Activated CD4-positive, alpha-beta T cell treated with anti-CD3 and anti-CD28 coated beads for 1 hour (primary cell): ENCODE measurements around the gene HNMT.
"Not testable (repeated sequence)": the region's sequence is repeated elsewhere in the genome, so short reads cannot be mapped to it uniquely, and the experiment has no call there.

ENCODE experiments used
- DNase-seq: peaks from one replicate; pipeline ENCODE4 v3.0.0-alpha.2; 2020

Gene HNMT

DNA sequence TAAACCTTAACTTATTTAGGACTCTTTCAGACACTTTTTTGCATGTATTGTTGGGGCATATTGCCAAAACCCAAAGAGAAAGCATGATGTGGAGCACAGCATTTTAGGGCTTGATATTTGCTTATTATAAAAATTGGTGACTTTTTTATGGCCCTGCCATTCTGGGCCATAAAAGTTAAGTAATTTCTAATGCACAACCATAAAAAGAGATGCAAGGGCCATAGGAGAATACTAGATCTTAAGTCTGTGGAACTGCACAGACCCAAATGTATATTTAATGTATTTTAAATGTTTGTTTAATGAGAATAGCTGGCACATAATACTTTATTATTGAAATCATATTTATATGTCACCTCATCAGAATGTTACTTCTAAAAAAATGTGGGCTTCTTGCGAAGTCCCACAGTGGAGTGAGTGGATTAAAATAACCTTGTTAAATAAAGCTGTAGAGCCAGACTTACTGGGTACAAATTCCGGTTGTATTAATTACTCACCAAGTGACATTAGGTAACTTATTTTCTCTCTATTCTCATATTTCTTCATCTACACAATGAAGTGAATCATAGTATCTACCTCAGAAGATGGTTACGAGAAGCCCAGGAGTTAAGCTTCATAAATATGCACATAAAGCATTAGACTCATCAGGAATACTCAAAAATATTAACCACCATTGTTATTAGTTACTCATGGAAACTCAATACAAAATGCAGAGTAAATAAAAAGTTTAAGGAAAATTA, 52.2 kb downstream of the HNMT start:
- no peak for DNase-seq

DNA sequence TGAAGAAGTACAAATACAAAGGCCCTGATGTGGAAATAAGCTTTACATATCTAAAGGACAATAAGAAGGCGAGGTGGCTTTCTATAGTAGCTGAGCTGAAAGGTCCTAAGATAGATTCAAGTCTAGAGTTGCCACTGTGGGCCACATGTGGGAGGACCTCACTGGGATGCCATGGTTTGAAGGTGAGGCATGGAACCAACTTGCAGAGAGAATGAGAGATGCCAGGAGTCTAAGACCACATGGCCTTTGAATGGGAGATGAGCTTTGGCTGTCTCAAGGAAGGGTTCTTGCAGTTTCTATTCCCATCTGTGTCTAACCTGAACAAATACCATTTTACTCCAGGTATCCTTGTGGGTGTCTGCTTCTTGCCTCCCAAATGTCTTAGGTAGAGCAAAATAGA, 53.6 kb downstream of the HNMT start:
- no peak for DNase-seq

DNA sequence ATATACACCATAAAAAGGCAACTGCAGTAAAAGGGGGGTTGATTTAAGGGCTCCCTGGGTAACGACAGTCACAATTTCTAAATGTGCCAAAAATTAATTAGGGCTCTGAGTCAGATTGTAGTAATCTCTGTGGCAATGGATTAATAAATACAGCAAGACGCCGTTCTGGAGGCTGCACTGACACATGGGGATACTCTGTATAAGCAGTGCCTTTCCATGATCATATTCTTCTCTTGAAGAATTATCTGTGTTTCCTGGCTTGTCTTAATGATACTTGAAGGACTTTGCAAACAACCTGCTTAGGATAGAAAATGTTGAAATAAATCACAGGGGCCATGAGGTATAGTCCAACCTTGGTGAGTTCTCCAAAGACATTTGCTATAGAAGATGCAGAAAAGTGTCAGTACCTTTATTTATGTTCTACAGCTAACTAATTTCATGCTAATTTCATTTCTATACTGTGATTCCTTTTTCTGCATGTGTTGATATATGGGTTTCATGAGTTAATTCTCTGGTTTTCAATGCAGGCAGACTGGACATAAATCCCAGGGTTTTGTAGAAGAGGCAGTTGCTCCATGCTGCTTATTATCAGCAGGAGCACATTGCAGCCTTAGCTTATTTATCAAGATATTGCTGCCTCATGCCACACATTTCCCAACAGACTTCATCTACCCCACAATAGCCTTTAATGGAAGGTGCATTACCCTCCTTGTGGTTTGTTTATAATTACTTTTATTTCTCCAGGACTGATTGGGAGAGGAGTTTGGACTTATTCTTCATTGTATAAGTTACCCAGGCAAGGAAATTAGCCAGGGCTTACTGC, 54.8 kb downstream of the HNMT start:
- no peak for DNase-seq

DNA sequence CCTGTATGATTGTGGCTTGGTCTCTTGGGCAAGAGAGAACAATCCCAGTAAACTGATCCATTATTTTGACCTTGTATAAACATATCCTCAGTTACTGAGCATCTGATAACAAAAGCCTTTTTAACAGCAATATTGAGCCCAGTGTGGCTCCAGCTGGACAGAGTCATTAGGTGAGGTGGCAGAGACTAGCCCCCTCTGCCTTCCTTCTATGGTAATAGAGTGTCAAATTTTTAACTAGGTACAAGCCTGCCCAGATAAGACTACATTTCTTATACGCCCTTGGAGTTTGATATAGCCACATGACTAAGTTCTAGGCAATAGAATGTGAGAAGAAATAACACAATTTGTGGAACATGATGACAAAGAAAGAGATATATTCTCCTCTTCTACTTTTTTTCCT, 56.2 kb downstream of the HNMT start:
- DNase-seq: no peak

DNA sequence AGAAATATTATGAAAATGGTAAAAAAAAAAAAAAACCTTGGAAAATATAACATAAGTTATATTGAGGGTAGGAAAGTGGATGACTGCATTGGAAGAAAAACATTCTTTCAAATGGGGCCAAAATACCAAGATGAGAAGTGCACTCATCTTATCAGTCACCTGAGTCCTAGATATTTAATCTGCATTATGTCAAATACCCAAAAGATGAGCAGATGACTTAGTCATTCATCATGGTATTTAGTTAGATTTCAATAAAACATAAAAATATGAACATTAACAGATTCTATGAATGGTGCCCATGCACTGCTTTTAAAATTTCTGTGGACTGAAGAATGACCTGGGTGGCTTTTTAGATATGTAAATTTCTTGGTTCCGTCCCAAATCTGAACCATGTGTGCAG, 56.9 kb downstream of the HNMT start:
- no peak for DNase-seq

DNA sequence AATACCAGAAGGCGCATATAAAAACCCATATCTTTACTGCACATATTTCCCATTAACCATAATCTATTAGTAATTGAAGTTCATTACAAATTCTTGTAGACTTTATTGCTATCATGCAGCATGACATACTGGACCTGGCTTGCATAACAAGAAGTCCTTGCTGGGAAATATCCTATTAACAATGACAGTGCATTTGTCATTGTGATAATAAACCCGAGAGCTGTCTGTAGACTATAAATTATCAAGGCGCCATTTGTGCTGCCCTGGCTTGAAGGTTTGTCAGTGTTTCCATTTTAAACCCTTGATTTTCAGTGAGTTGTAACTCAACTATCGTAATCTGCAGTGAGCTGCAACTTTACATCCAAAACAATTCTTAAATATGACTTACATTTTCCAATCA, 59.0 kb downstream of the HNMT start:
- no peak for DNase-seq

DNA sequence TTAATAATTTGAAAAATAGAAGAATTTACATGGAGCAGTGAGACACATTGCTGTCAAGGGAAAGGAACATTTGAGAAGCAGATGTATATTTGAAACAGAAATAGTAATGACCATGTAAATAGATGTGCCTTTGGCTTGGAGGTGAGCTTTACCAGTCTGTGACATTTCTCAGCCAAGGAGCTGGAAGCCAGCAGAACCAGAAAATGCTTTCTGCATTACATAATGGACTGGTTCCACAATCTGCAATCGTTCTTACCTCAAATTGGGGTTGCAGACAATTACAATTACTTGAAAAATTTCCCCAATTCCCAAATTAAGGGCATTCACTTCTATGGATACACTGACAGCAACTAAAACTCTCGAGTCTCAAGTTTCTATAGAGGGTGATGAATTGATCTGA, 59.7 kb downstream of the HNMT start:
- DNase-seq: no peak

DNA sequence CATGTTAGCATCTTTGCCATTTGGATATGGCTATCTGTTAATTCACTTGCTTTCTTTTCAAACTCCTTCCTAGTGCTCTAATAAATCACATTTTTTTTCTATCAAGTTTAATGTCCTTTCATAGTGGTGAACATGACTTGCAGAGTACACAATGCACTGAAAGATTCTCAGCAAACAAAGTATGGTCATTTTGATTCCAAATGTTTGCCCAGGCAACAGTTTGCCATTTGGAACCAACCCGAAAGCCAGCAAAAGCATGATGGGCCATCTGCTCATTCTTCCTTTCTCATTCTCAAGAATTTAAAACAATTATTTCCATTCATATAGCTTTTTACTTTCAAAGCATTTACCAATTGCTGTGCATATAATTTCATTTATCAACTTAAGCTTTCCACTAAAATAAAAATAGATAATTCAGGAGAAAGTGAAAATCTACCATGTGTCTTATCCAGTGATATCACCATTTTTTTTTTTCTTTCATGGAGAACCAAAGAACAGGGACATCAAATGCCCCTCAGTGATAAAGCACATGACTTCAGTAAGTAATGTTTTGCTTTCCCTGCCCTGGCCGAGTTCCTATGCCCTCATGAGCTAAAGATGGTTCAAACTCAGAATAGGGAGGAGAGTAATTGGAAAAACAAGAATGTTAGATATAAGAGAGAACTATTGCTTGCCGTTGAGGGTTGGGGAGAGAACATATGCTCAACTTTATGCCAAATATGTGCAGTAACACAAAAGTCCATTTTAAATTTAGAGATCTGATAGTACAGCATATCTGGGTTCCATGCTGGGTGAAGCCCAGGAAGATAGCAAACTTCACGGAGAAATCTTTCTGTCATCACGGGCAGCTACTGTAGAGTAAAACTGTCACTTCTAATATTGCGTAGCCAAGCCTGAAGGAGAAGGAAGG, 62.1 kb downstream of the HNMT start:
- no peak for DNase-seq

DNA sequence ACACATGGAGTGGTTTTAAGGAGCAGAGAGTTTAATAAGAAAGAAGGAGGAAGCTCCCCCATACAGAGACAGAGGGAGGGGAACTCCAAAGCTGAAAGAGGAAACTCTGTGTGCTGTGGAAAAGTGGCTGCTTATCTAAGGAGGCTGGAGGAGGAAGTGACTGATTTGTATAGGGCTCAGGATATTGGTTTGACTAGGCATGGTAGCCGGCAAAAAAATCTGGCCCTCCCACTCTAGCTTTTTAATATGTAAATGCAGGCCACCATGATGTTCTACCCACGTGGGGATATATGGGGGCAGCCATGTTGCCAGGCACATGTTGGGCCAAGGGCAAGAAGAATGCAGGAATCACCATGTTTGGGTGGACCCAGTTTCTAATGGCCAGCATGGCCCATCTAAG, 64.3 kb downstream of the HNMT start:
- DNase-seq: no peak

DNA sequence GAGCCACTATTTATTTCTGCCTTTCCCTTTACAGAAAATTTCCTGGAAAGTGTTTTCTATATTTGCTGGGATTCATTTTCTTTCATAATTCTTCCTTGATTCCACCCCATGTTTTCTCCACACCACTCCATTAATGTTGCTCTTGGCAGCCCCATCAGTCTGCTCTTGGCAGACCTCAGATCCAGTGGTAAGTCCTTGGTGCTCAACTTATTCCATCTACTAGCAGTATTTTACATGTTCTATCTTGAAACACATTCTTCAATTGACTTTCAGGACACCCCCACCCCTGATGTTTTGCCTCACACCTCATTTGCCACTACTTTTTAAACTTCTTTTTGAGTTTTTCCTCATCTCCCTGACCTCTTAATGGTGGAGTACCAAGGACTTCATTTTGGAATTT, 65.0 kb downstream of the HNMT start:
- no peak for DNase-seq

DNA sequence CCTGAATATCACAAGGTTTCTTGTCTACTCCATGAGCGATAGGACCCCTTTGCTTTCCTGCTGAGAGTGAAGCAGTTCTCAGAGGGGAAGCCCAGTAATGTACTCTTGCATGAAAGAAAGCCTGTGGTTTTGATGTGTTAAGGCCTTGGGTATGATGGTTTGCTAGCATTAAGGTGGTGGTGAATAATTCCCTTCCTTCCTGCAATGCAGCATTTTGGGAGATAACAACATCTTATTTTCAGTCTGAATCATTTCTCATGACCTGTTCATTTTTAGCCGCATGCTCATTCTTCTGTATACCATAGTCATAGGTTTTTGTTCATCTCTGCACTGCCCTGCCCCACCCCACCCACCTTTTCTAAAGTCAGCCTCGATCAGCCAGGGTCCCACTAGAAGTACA, 66.2 kb downstream of the HNMT start:
- no peak for DNase-seq

DNA sequence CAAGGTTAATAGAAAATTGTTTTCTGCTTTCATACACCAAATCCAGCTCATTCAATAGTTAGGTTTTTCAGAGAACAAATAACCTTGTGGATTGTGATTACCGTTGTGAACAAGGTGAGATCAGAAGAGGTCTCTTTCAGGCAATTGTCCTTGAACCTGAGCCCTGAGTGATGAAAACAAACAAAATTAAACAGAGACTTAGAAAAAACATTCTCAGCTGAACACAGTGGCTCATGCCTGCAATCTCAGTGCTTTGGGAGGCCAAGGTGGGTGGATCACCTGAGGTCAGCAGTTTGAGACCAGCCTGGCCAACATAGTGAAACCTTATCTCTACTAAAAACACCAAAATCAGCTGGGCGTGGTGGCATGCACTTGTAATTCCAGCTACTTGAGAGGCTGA, 68.1 kb downstream of the HNMT start:
- DNase-seq: no peak

DNA sequence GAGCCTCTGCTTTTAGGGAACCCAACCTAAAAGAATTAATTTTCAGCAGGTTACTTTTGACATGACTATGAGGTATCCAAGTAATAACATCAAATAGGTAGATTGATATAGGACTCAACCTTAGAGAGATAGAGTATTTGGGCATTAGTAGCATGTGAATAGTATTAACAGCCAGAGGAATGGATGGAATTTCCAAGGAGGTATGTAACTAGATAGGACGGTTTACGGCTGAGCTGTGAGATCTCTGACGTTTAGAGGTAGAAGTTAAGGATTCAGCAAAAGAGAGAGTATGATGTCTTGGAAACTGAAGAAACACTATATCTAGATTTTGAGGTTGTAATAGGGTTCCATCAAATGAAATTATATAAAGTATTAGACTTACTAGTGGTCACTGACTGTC, 70.3 kb downstream of the HNMT start:
- no peak for DNase-seq

DNA sequence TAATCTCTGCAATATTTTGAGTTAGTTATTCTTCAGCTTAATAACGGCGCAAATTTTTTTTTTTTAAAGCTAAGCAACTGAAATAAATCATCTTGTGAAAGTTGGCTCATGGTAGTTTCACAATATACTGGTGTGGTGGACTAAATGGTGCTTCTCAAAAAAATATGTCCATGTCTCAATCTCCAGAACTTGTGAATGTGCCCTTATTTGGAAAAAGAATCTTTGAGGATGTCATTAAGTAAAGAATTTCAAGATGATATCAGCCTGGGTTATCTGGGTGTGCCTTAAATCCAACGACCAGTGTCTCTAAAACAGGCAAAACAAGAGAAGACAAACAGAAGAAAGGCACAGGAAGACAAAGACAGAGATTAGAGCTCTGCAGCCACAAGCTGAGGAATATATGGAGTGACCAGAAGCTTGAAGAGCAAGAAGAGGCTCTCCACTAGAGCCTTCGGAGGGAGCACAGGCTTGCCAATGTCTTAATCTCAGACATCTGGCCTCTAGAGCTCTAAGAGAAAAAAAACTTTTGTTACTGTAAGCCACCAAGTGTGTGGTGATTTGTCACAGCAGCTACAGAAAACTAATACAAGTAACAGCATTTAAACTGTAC, 71.4 kb downstream of the HNMT start:
- DNase-seq: no peak

DNA sequence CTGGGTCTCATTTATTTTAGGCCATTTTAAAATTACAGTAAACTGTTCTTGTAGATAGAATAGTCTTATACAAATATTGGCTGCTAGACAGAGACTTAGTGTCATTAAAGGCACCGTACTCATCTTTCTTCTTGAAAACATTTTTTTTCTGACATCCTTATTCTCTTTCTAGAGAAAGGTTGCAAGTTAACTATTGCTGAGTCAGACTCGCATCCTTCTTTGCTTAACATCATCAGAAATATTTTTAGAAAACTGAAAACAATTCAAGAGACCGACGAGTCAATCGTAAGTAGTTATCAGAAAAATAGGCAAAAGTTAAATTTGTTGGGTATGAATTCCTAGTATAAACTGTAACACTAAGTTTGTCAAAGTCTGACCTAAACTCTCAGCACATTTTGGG, 72.2 kb downstream of the HNMT start:
- DNase-seq: no peak

DNA sequence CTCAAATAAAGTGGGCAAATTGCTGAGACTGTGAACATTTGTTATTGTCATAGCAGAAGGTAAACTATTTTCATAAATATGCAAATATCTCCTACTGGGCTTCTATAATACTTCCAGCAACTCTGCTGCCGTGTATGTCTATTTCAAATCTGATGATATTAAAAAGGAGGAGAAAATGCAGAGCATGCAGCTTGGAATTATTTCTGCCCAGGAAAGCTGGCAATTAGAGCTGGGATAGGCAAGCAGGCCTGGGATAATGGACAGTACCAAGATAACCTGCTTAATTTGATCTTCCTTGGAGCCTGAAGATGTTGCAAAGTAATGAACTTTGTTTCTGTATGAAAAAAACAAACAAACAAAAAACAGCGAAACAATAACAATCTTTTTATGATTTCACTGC, 72.8 kb downstream of the HNMT start:
- no peak for DNase-seq

DNA sequence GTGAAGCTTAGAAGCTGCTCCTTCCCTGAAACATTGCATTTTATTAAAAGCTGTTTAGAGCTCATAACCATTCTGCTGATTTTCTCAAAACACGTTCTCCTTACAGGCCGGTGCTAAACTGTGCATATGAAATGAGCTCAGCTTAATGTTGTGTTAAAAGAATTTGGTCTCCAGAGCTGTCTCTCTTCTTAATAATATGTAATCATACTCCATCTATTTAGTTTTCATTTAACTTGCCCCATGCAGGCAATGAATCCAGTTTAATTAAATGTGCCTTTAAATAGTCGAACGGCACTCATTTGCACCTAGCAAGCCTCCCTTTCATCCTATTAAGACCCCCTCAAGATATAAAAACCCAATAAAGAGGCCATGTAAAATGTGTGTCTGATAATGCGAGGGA, 76.3 kb downstream of the HNMT start:
- DNase-seq: no peak

DNA sequence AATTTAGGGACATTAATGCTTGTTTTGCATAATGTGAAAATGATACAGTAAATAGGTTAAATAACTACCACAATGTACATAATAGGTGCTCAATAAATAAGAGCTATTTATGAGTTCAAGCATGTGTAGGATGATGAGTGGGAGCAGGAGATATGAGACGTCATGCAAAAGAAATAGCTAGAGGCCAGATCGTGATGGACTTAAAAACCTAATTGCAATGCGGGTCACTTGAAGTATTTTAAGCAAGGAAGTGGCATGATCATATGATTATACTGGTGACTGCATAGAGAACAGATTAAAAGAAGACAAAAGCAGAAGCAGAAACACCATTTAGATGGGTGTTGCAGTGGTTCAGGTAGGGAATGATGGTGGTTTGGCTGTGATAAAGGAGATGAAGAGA, 78.0 kb downstream of the HNMT start:
- no peak for DNase-seq

DNA sequence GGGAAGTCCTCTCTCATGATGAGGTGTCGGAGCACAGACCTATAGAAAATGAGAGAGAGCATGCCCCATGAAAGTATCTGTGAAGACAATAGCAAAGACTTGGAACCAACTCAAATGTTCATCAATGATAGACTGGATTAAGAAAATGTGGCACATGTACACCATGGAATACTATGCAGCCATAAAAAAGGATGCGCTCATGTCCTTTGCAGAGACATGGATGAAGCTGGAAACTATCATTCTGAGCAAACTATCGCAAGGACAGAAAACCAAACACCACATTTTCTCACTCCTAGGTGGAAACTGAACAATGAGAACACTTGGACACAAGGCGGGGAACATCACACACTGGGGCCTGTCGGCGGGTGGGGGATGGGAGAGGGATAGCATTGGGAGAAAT, 79.3 kb downstream of the HNMT start:
- DNase-seq: not testable (repeated sequence)

DNA sequence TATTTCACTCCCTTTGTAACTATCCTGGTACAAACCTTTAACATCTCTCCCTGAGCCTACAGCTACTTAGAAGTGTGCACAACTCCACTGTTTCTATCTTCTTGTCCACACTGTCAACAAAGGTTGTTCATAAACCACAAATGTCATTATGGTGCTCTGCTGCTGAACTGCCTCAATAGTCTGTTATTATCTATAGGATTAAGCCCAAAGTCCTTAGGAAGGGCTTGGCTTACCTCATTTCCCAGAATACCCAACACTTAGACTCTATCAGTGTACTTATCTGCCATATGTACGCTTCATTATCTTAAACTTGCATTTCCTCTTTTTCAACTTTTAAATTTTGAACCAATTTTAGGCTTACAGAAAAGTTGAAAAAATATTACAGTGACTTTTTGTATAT, 94.2 kb downstream of the HNMT start:
- no peak for DNase-seq

DNA sequence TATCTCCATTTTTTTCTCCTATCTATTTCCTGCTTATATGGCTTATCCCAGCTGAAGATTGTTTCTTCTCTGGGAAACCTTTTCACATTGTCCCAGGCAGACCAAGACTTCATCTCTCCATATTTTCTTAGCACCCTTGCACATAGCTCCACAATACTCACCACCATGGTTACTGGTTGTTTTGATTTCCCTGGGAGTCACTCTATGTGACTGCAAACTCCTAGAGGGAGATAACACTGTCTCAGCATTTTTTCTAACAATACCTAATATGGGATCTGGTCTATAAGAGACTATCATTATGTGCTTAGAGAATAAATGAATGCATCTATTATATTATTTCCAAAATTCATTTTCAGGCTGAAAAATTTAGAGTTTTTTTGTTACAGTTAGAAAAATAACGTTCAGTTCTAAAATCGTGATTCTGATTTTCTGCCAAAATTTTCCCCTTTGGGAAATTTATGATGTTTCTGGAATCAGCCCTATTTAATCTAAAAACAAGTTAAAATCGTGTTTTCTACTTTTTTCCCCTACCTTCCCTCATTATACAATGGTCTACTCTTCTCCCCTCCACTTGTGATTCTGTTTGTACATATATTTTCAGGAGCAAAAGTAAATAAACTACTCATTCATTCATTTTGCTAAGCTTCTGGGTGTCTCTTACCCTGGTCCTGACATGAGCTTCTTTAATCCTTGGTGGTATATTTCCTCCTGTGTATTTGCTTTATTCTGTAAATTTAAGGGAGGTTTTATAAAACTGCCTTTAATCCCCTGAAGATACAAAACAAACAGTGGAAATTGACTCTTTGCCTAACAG, 95.4 kb downstream of the HNMT start:
- no peak for DNase-seq

DNA sequence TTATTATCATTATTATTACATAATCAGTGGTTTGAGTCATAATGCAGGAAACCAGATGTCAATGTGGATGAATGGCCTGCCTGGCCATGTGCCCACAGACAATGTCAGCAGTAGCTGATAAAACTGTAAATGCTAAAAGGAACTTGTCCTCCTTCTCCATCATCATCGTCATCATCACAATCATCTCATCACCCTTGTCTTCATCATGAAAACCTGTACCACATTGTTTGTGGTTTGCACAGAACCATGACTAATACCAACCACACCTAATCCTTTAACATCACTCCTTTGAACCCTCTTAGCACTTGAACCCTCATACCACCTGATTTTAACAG, 96.0 kb downstream of the HNMT start:
- DNase-seq: no peak
